ENCODE results near the gene GLUL.

DNA sequence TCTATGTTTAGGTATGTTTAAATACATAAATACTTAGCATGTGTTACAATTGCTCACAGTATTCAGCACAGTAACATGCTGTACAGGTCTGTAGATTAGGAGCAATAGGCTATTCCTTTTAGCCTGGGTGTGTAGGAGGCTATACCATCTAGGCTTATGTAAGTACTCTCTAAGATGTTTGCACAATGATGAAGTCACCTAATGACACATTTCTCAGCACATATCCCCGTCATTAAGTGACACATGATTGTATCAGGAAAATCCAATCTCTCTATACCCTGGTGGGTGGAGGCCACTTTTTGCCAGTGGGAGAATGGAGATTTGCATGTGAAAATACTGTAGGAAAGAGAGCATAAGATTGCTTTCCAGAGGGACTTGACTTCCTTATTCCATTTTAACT, 14.4 kb upstream of the GLUL start:
- TF ChIP-seq, protein P1, sequence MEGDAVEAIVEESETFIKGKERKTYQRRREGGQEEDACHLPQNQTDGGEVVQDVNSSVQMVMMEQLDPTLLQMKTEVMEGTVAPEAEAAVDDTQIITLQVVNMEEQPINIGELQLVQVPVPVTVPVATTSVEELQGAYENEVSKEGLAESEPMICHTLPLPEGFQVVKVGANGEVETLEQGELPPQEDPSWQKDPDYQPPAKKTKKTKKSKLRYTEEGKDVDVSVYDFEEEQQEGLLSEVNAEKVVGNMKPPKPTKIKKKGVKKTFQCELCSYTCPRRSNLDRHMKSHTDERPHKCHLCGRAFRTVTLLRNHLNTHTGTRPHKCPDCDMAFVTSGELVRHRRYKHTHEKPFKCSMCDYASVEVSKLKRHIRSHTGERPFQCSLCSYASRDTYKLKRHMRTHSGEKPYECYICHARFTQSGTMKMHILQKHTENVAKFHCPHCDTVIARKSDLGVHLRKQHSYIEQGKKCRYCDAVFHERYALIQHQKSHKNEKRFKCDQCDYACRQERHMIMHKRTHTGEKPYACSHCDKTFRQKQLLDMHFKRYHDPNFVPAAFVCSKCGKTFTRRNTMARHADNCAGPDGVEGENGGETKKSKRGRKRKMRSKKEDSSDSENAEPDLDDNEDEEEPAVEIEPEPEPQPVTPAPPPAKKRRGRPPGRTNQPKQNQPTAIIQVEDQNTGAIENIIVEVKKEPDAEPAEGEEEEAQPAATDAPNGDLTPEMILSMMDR (conservative IDR thresholded peaks at IDR 0.05; ENCODE audit: low read depth, low read length), result no peak
- TF ChIP-seq RFX5 (IDR thresholded peaks at IDR 0.05; ENCODE audit: low read depth, low read length), result no peak
- TF ChIP-seq CEBPB (IDR thresholded peaks at IDR 0.05; ENCODE audit: low read depth, low read length), result no peak
- no peak for TF ChIP-seq POLR2A (IDR thresholded peaks at IDR 0.05; ENCODE audit: low read depth, low read length)
- TF ChIP-seq MAFK (IDR thresholded peaks at IDR 0.05; ENCODE audit: low read depth, low read length), result no peak
